Gastrocnemius medialis (tissue), 4 donors: Measurements from ENCODE around the gene KANSL1.

Experiments
- CTCF ChIP-seq, 5 experiments: fragments of 450-650 bp in 3 of 5; fragments of 200-600 bp in 2 of 5; sonication (generic) in 2 of 5; IDR thresholded peaks in 4 of 5; conservative IDR thresholded peaks in 1 of 5; 1 replicate in 4 of 5; 2 replicates in 1 of 5; pipeline ENCODE4 v1.5.1; 2016 to 2019; ENCODE audit warnings: antibody characterized with exemption in 5 of 5, mild to moderate bottlenecking in 3 of 5, moderate library complexity in 3 of 5
- POLR2A ChIP-seq, 2 donors: fragments of 450-650 bp; IDR thresholded peaks; one replicate each; pipeline ENCODE4 v1.6.1; 2017; ENCODE audit warnings: antibody characterized with exemption in 2 of 2, mild to moderate bottlenecking in 2 of 2, moderate library complexity in 2 of 2

- TF ChIP-seq CTCF (IDR thresholded peaks at IDR 0.05 in 4 of 5, conservative IDR thresholded peaks at IDR 0.05 in 1 of 5) (no peak), POLR2A (IDR thresholded peaks at IDR 0.05) (no peak)
Measured at GRCh38 chr17:46023783-46024388, 169.3 kb downstream of the KANSL1 start.
